ENCODE results near the gene CASZ1. TPM values are rescaled to one million over a fixed set of nuclear protein-coding genes. Genes with fewer than 3 reads are reported as not detected.

The CASZ1 gene
- total RNA-seq, 1 experiment from 2014 or later = 27.8 TPM

DNA sequence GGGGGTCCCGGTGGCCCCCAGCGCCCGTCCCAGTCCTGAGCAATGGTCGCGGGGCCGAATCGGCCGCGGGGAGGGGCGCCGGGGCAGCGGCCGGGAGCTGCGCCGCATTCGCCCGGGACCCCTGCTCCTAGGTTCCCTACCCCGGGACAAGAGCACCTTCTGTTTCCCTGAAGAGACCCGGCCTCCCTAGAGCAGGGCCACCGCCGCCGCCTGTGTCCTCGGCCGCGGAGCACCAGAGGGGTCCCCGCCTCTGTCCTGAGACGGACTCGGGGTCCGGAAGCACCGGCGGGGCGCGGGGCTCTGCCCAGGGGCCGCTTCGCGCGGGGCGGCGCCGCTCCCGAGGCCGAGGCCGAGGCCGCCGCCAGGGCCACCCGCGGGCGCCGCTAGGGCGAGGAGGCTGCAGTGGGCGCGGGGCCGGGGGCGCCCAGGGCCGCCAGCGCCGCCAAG is 157.9 kb downstream of the CASZ1 start:
- POLR2A ChIA-PET = no interaction called here
- in situ Hi-C loops (cut with HindIII; ENCODE audit: low pct_unique_long_range_greater_than_20kb, low sequenced_read_pairs) (no loop called here), intact Hi-C loops (cut with micrococcal nuclease; ENCODE audit: unreplicated experiment) (no loop called here)
- Histone ChIP-seq H3K4me1 (ENCODE audit: control insufficient read depth, insufficient read depth, low read length) (peaks cover 11% of the 10 kb centered on the region), H3K27me3 (ENCODE audit: control insufficient read depth, insufficient read depth, low read length) (no peaks in the 10 kb centered on the region), H3K9me3 (ENCODE audit: control insufficient read depth, insufficient read depth, low read depth, low read length) (no peaks in the 10 kb centered on the region), H3K4me3 (ENCODE audit: low read depth in 2 of 2, low read length in 2 of 2) (no peak overlapping the region), H3K27ac (ENCODE audit: low read length) (no peak overlapping the region), H3K36me3 (ENCODE audit: control insufficient read depth, insufficient read depth, low read length) (no peaks in the 10 kb centered on the region)
- ATAC-seq (no peak), DNase-seq (ENCODE audit: low read depth, low spot score) (no peak)
- CTCF ChIA-PET = no interaction called here
- TF ChIP-seq SIN3A (IDR thresholded peaks at IDR 0.05; ENCODE audit: borderline replicate concordance, insufficient read depth, low read depth, low read length) (no peak), POLR2AphosphoS5 (IDR thresholded peaks at IDR 0.05; ENCODE audit: low read depth, low read length) (no peak), TCF7L2 (IDR thresholded peaks at IDR 0.05; ENCODE audit: low read depth, low read length) (no peak)
- TF ChIP-seq, protein P1, sequence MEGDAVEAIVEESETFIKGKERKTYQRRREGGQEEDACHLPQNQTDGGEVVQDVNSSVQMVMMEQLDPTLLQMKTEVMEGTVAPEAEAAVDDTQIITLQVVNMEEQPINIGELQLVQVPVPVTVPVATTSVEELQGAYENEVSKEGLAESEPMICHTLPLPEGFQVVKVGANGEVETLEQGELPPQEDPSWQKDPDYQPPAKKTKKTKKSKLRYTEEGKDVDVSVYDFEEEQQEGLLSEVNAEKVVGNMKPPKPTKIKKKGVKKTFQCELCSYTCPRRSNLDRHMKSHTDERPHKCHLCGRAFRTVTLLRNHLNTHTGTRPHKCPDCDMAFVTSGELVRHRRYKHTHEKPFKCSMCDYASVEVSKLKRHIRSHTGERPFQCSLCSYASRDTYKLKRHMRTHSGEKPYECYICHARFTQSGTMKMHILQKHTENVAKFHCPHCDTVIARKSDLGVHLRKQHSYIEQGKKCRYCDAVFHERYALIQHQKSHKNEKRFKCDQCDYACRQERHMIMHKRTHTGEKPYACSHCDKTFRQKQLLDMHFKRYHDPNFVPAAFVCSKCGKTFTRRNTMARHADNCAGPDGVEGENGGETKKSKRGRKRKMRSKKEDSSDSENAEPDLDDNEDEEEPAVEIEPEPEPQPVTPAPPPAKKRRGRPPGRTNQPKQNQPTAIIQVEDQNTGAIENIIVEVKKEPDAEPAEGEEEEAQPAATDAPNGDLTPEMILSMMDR (IDR thresholded peaks at IDR 0.05) = no peak
- TF ChIP-seq, protein P2, sequence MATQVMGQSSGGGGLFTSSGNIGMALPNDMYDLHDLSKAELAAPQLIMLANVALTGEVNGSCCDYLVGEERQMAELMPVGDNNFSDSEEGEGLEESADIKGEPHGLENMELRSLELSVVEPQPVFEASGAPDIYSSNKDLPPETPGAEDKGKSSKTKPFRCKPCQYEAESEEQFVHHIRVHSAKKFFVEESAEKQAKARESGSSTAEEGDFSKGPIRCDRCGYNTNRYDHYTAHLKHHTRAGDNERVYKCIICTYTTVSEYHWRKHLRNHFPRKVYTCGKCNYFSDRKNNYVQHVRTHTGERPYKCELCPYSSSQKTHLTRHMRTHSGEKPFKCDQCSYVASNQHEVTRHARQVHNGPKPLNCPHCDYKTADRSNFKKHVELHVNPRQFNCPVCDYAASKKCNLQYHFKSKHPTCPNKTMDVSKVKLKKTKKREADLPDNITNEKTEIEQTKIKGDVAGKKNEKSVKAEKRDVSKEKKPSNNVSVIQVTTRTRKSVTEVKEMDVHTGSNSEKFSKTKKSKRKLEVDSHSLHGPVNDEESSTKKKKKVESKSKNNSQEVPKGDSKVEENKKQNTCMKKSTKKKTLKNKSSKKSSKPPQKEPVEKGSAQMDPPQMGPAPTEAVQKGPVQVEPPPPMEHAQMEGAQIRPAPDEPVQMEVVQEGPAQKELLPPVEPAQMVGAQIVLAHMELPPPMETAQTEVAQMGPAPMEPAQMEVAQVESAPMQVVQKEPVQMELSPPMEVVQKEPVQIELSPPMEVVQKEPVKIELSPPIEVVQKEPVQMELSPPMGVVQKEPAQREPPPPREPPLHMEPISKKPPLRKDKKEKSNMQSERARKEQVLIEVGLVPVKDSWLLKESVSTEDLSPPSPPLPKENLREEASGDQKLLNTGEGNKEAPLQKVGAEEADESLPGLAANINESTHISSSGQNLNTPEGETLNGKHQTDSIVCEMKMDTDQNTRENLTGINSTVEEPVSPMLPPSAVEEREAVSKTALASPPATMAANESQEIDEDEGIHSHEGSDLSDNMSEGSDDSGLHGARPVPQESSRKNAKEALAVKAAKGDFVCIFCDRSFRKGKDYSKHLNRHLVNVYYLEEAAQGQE (IDR thresholded peaks at IDR 0.05; ENCODE audit: insufficient read depth in 1 of 2, low read depth in 2 of 2, low read length in 1 of 2) = no peak
- BruUV-seq (replicated peaks) = no TSS peak

DNA sequence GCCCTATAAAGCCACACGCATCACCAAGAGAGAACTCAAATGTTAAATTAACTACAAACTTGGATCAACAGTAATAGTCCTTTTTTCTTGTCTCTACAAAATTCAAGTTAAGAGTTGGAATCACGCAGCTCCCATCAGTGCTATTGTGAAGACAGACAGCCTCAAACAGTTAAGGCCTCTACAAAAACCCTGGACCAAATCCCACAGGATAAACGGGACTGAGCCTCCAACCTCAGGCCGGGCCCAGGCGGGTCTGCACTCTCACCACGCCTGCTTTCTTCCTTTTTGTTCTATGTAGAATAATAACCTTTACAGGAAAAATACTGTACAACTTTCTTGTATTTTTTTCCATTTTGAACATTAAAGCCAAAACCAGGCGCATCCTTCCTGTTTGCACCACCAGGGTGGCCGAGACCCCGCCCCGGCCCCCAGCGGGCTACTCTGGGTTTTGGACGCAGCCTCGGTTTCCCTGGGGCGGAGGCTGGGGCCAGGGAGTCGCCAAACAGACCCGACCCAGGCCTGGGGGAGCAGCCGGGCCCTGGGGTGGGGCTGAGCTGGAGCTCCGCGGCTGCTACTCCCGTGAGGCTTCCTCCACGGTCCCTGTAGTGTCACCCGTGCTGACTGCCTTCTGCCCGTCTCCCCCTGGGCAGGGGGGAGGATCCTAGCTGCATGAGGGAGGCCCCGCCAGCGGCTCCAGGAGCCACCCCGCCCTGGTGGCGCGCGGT is 158.4 kb downstream of the CASZ1 start:
- peaks cover 11% of the 10 kb centered on the region for H3K4me1 ChIP-seq (ENCODE audit: control insufficient read depth, insufficient read depth, low read length)
- TF ChIP-seq, protein P2 (IDR thresholded peaks at IDR 0.05; ENCODE audit: insufficient read depth in 1 of 2, low read depth in 2 of 2, low read length in 1 of 2) = no peak
- no peak for TF ChIP-seq POLR2AphosphoS5 (IDR thresholded peaks at IDR 0.05; ENCODE audit: low read depth, low read length)
- TF ChIP-seq, protein P1 (IDR thresholded peaks at IDR 0.05) = no peak
- TF ChIP-seq SIN3A (IDR thresholded peaks at IDR 0.05; ENCODE audit: borderline replicate concordance, insufficient read depth, low read depth, low read length) = no peak
- no peak for TF ChIP-seq TCF7L2 (IDR thresholded peaks at IDR 0.05; ENCODE audit: low read depth, low read length)
- intact Hi-C loops (cut with micrococcal nuclease; ENCODE audit: unreplicated experiment) (no loop called here), in situ Hi-C loops (cut with HindIII; ENCODE audit: low pct_unique_long_range_greater_than_20kb, low sequenced_read_pairs) (no loop called here)
- H3K4me3 ChIP-seq (ENCODE audit: low read depth in 2 of 2, low read length in 2 of 2) = no peak overlapping the region
- H3K27ac ChIP-seq (ENCODE audit: low read length) = no peak overlapping the region
- H3K36me3 ChIP-seq (ENCODE audit: control insufficient read depth, insufficient read depth, low read length) = no peaks in the 10 kb centered on the region
- no TSS peak for BruUV-seq (replicated peaks)
- POLR2A ChIA-PET = interaction anchor here (0.6 kb wide), 1 partner anchor 337 kb away, joined by 13 read pairs; no protein-coding TSS in a partner anchor
- ATAC-seq (no peak), DNase-seq (ENCODE audit: low read depth, low spot score) (no peak)
- H3K9me3 ChIP-seq (ENCODE audit: control insufficient read depth, insufficient read depth, low read depth, low read length) = no peaks in the 10 kb centered on the region
- CTCF ChIA-PET = interaction anchor here (0.7 kb wide), 2 partner anchors 145 to 1010 kb away, joined by 3 to 6 read pairs; no protein-coding TSS in a partner anchor
- H3K27me3 ChIP-seq (ENCODE audit: control insufficient read depth, insufficient read depth, low read length) = no peaks in the 10 kb centered on the region

All from Panc1 (cell line).